B cell (primary cell): Measurements from ENCODE around the gene TCL1A. TPM values are rescaled to one million over a fixed set of nuclear protein-coding genes. Genes with fewer than 3 reads are reported as not detected.

ENCODE experiments used
- ATAC-seq: fragments of 200-7000 bp; cut with Tn5 transposase; one replicate; pipeline ENCODE4 v1.10.0; 2021; ENCODE audit warnings: low read depth, mild to moderate bottlenecking, moderate number of reproducible peaks, moderate library complexity
- CTCF ChIA-PET: fragments of 350-600 bp; sonication (Branson Sonifier 250); formaldehyde crosslinking; loops from one replicate; lab custom pipeline; 2021; ENCODE audit warnings: antibody characterized with exemption, inconsistent platforms; lab: Charles Lee
- POLR2A ChIA-PET: fragments of 350-600 bp; sonication (Branson Sonifier 250); formaldehyde crosslinking; loops from one replicate; lab custom pipeline; 2021; ENCODE audit warnings: antibody characterized with exemption; lab: Charles Lee
- DNase-seq: peaks from one replicate; pipeline ENCODE4 v3.0.0; 2013
- H2AFZ ChIP-seq: 2 replicates; pipeline ENCODE4 v1.6.1; 2012; ENCODE audit warnings: mild to moderate bottlenecking, low read depth, low read length; ENCODE audit not compliant: insufficient read depth, poor library complexity, severe bottlenecking
- H3K27ac ChIP-seq, 2 donors: 1 replicate in 1 of 2; 2 replicates in 1 of 2; pipeline ENCODE4 v1.5.1; 2012 to 2013; ENCODE audit warnings: low read length in 2 of 2, mild to moderate bottlenecking in 2 of 2, moderate library complexity in 1 of 2
- H3K27me3 ChIP-seq, 4 experiments: fragments of 200-600 bp in 1 of 4; sonication (generic) in 1 of 4; replicated peaks in 1 of 4; 1 replicate in 2 of 4; 2 replicates in 2 of 4; pipeline versions ENCODE4 v1.6.1 to v1.7.0; 2013 to 2016; ENCODE audit warnings: low read length in 3 of 4, mild to moderate bottlenecking in 2 of 4, mixed read lengths in 1 of 4, moderate library complexity in 1 of 4; ENCODE audit not compliant: insufficient read depth in 4 of 4, control insufficient read depth in 3 of 4; ENCODE audit errors: control extremely low read depth in 1 of 4
- H3K36me3 ChIP-seq, 2 experiments: replicated peaks in 1 of 2; 1 replicate in 1 of 2; 2 replicates in 1 of 2; pipeline versions ENCODE4 v1.6.1 to v1.7.1; 2013; ENCODE audit warnings: low read length in 1 of 2; ENCODE audit not compliant: insufficient read depth in 2 of 2, control insufficient read depth in 1 of 2; ENCODE audit errors: control extremely low read depth in 1 of 2, extremely low read depth in 1 of 2
- H3K4me1 ChIP-seq, 2 donors: fragments of 200-600 bp in 1 of 2; sonication (generic) in 1 of 2; 1 replicate in 1 of 2; 2 replicates in 1 of 2; pipeline versions ENCODE4 v1.5.1 to v1.6.1; 2013 to 2017; ENCODE audit warnings: low read length in 2 of 2; ENCODE audit not compliant: control insufficient read depth in 2 of 2, insufficient read depth in 2 of 2
- H3K4me2 ChIP-seq: replicated peaks from 2 replicates; pipeline ENCODE3; 2012; ENCODE audit warnings: mild to moderate bottlenecking, low read depth, low read length; ENCODE audit not compliant: poor library complexity, severe bottlenecking
- H3K4me3 ChIP-seq, 5 experiments: fragments of 200-600 bp in 1 of 5; sonication (generic) in 1 of 5; 1 replicate in 3 of 5; 2 replicates in 2 of 5; pipeline versions ENCODE4 v1.5.1 to v1.7.0; 2011 to 2016; ENCODE audit warnings: low read length in 4 of 5, mild to moderate bottlenecking in 4 of 5, low read depth in 2 of 5, control low read depth in 1 of 5, moderate library complexity in 1 of 5; ENCODE audit not compliant: insufficient read depth in 1 of 5; ENCODE audit errors: control extremely low read depth in 1 of 5, extremely low read depth in 1 of 5
- H3K79me2 ChIP-seq: fragments of 200-600 bp; sonication (generic); one replicate; pipeline ENCODE4 v1.6.0; 2016; ENCODE audit warnings: low read length; ENCODE audit not compliant: control insufficient read depth, insufficient read depth
- H3K9ac ChIP-seq: fragments of 200-600 bp; sonication (generic); 2 replicates; pipeline ENCODE4 v1.6.1; 2017; ENCODE audit warnings: mild to moderate bottlenecking, low read length, moderate library complexity
- H3K9me3 ChIP-seq, 3 donors: one replicate each; pipeline versions ENCODE4 v1.6.1 to v1.7.1; 2013; ENCODE audit warnings: low read length in 2 of 3; ENCODE audit not compliant: control insufficient read depth in 2 of 3, insufficient read depth in 1 of 3; ENCODE audit errors: control extremely low read depth in 1 of 3
- H4K20me1 ChIP-seq: 2 replicates; pipeline ENCODE4 v1.6.0; 2012; ENCODE audit warnings: mild to moderate bottlenecking, low read length; ENCODE audit not compliant: insufficient read depth, control insufficient read depth, poor library complexity, severe bottlenecking
- H3K27ac Mint-ChIP-seq: one replicate; pipeline ENCODE4 v1.8.0; 2021; ENCODE audit warnings: mixed read lengths
- H3K27me3 Mint-ChIP-seq: one replicate; pipeline ENCODE4 v1.8.0; 2021; ENCODE audit warnings: mixed read lengths
- H3K4me1 Mint-ChIP-seq: one replicate; pipeline ENCODE4 v1.8.0; 2021; ENCODE audit warnings: mixed read lengths
- H3K4me3 Mint-ChIP-seq: one replicate; pipeline ENCODE4 v1.8.0; 2021; ENCODE audit warnings: mixed read lengths
- H3K9me3 Mint-ChIP-seq: one replicate; pipeline ENCODE4 v1.8.0; 2022; ENCODE audit warnings: mixed read lengths; ENCODE audit not compliant: insufficient read depth
- CTCF ChIP-seq: fragments of 200-600 bp; IDR thresholded peaks from one replicate; pipeline ENCODE4 v1.8.0; 2022; ENCODE audit warnings: antibody characterized with exemption, mild to moderate bottlenecking
- EZH2 ChIP-seq: IDR thresholded peaks from 2 replicates; pipeline ENCODE4 v1.6.1; 2012; ENCODE audit warnings: borderline replicate concordance, low read depth, mild to moderate bottlenecking, moderate library complexity, low read length; ENCODE audit not compliant: insufficient read depth, poor library complexity, severe bottlenecking
- WGBS: methylation state at CpG from one replicate; pipeline ENCODE4 v1.1.5; 2013; ENCODE audit warnings: missing lambda C conversion rate; ENCODE audit not compliant: insufficient coverage; 5-methylcytosine and 5-hydroxymethylcytosine counted together
- intact Hi-C: fragments of 100-400 bp; cut with micrococcal nuclease; formaldehyde crosslinking; loops from one replicate; pipeline ENCODE4 v1.10.0; 2022
- polyA plus RNA-seq: library from polyadenylated mRNA; depleted of rRNA; stranded (reverse); fragments of >200 nt; gene quantifications from 2 replicates; pipeline ENCODE4 v1.2.3, GENCODE V29; 2012
- total RNA-seq, 2 donors: library from RNA; stranded (reverse); fragments of 120-200 nt in 1 of 2; gene quantifications; 1 replicate in 1 of 2; 2 replicates in 1 of 2; pipeline versions ENCODE4 v1.2.3 to v1.2.4, GENCODE V29; 2013 to 2022

Gene TCL1A
- total and polyA plus RNA-seq, 2 donors (not counting 1 experiment from before 2014, with no cell fraction given), result 272 to 770 TPM

- intact Hi-C loops, result loop anchor here (5.0 kb wide), 1 partner anchor 49 kb away; no protein-coding TSS in a partner anchor
- H3K27ac Mint-ChIP-seq, result peak overlapping the region; percentile 54
- ChIA-PET POLR2A (no interaction called here), CTCF (interaction anchor here (1.2 kb wide), 1 partner anchor 113 kb away, joined by 3 read pairs; no protein-coding TSS in a partner anchor)
- no peak overlapping the region for H2AFZ ChIP-seq
- H3K4me1 Mint-ChIP-seq, result peaks cover 81% of the 10 kb centered on the region
- H3K9ac ChIP-seq, result no peak overlapping the region
- H3K9me3 ChIP-seq, result peaks cover 0 to 5% (median 0%) of the 10 kb centered on the region in 3 donors
- peaks cover 32% of the 10 kb centered on the region for H3K27me3 Mint-ChIP-seq
- no peaks in the 10 kb centered on the region for H3K9me3 Mint-ChIP-seq
- 88% methylated on average over 10 of the region's 13 CpGs for WGBS
- H3K4me3 ChIP-seq, result no peak overlapping the region
- no peak overlapping the region for H3K4me2 ChIP-seq
- peaks cover 65 to 66% of the 10 kb centered on the region in 2 donors for H3K4me1 ChIP-seq
- no peaks in the 10 kb centered on the region for H3K79me2 ChIP-seq
- no peak for TF ChIP-seq CTCF
- no peak for TF ChIP-seq EZH2
- ATAC-seq (no peak), DNase-seq (no peak)
- no peak overlapping the region for H3K27ac ChIP-seq
- no peaks in the 10 kb centered on the region for H3K36me3 ChIP-seq
- no peaks in the 10 kb centered on the region for H4K20me1 ChIP-seq
- H3K27me3 ChIP-seq, result no peaks in the 10 kb centered on the region
- H3K4me3 Mint-ChIP-seq, result no peak overlapping the region
Observed at GRCh38 chr14:95660651-95661515, 53.0 kb downstream of the TCL1A start.

- no peak overlapping the region for H3K4me3 Mint-ChIP-seq
- Histone ChIP-seq H3K27me3 (no peaks in the 10 kb centered on the region), H3K4me3 (no peak overlapping the region), H3K79me2 (no peaks in the 10 kb centered on the region), H4K20me1 (no peaks in the 10 kb centered on the region), H3K9me3 (peaks cover 0 to 5% (median 0%) of the 10 kb centered on the region in 3 donors), H3K4me1 (peaks cover 57 to 58% of the 10 kb centered on the region in 2 donors), H3K27ac (no peak overlapping the region), H3K4me2 (no peak overlapping the region), H3K36me3 (no peaks in the 10 kb centered on the region), H2AFZ (no peak overlapping the region), H3K9ac (no peak overlapping the region)
- peaks cover 80% of the 10 kb centered on the region for H3K4me1 Mint-ChIP-seq
- H3K9me3 Mint-ChIP-seq, result no peaks in the 10 kb centered on the region
- CTCF ChIA-PET, result interaction anchor here (0.7 to 1.2 kb wide), 2 partner anchors 49 to 114 kb away, joined by 3 read pairs; no protein-coding TSS in a partner anchor
- 80% methylated on average over 5 of the region's 5 CpGs for WGBS
- peaks cover 33% of the 10 kb centered on the region for H3K27me3 Mint-ChIP-seq
- intact Hi-C loops, result loop anchor here (5.0 kb wide), 1 partner anchor 48 kb away; no protein-coding TSS in a partner anchor
- DNase-seq, result no peak
- H3K27ac Mint-ChIP-seq, result peak overlapping the region; percentile 8
- POLR2A ChIA-PET, result no interaction called here
- ATAC-seq, result no peak
- TF ChIP-seq EZH2 (no peak), CTCF (no peak)
Observed at GRCh38 chr14:95659990-95660385, 53.9 kb downstream of the TCL1A start.
